ENCODE results near the gene BICDL1.

GRCh38 chr12:119964123-119964522 lies 24.9 kb upstream of the BICDL1 start:
- TF ChIP-seq CTCF (IDR thresholded peaks at IDR 0.05; ENCODE audit: insufficient read depth, low read length) (no peak), REST (IDR thresholded peaks at IDR 0.05; ENCODE audit: insufficient replicate concordance, low read depth) (no peak), SPI1 (IDR thresholded peaks at IDR 0.05; ENCODE audit: borderline replicate concordance, low read depth) (no peak), POLR2AphosphoS5 (IDR thresholded peaks at IDR 0.05; ENCODE audit: low read depth) (no peak)
